HL-60/S4 treated with retinoic acid at 250 ng/mL for 4 days and 3 days (cell line): ENCODE data around the gene SYMPK.

Experiments used
- in situ Hi-C: fragments of 300-500 bp; cut with MboI; formaldehyde crosslinking; loops from 2 replicates; pipeline ENCODE4 v1.7.0; 2022; ENCODE audit warnings: low sequenced_read_pairs

Gene SYMPK

DNA sequence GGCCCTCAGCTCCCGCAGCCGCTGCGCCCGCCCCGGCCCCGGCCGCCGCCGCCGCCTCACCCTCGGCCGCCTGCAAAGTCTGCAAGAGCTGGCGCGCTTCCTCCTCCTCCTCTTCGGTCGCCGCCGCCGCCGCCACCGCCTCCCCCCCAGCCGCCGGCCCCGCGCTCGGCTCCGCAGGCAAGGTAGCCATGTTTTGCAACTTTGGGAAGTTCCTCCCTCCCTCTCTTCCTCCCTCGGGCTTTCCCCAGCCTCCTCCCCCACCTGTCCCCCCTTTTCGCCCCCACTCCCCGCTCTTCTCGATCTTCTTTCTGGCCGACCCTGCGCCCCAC lies 94.3 kb downstream of the SYMPK start:
- in situ Hi-C loops = no loop called here

DNA sequence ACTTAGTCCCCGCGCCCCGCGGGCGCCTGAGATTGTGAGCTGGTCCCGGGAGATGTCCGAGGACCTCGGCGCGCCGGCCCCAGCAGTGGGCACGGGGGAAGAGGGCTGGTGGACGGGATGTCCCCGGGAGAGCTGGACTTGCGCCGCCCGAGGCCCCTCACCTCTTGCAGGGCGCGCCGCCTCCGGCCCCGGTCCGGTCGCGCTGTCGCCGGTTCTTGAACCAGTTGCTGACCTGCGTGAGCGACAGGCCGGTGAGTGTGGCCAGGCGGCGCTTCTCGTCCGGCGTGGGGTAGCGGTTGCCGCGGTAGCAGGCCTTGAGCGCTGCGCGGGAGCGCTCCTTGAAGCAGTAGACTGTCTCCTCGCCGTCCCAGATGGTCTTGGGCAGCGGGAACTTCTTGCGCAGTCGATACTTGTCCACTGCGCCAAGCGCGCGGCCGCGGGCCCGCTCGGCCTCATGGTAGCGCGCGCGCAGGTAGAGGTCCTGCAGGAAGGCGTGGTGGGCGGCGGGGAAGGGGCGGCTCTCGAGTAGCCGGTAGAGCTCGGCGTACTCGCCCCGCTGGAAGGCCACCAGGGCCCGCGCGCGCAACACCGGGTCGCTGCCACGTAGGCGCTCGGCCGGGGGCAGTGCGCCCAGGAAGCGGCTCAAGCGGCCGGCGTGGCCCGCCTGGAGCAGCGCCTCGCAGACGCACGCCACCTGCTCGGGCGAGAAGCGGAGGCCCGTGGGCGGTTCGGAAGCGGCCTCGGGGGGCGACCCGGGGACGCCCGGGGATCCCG lies 94.9 kb downstream of the SYMPK start:
- in situ Hi-C loops = no loop called here

DNA sequence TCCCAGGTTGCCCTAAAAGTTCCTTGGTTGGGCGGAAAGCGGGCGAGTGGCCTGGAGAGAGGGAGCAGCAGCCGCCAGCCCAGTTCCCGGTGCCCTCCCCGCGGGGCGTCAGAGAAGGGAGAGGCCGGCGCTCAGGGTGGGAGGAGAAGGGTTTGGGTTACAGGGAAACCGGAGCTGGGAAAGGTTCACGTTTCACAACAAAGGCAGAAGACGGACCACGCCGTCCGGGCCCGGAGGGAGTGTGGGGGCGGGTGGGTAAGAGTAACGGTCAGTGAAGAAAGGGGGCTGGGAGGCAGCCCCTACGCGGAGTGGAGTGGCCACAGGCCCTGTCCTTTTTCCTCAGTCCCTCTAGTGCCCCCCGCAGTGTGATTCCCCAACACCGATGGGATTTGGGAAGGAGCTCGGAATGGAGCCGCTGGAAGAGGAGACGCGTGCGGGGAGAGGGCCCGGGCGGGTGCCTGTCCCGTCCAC lies 95.5 kb downstream of the SYMPK start:
- in situ Hi-C loops = no loop called here

DNA sequence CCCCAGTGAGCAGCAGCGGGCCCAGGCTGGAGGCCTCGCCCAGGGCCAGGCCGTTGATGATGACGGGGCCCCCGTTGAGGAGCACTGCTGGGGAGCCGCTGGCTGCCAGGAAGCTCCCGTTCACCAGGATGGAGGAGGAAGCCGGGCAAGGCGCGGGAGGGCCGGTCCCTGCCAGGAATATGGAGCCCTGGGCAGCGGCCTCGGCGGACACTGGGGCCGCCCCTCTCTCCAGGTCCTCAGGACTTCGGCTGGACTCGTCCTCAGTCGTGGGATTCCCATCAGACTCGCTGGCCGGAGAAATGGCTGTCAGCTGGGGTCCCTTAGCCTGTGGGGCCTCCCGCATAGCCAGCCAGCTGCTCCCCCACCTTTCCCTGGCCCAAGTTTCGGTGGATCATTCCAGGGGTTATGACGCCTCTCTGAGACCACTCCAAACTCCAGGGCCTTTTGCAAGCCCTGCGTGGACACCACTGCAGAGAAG lies 96.0 kb downstream of the SYMPK start:
- in situ Hi-C loops = no loop called here

DNA sequence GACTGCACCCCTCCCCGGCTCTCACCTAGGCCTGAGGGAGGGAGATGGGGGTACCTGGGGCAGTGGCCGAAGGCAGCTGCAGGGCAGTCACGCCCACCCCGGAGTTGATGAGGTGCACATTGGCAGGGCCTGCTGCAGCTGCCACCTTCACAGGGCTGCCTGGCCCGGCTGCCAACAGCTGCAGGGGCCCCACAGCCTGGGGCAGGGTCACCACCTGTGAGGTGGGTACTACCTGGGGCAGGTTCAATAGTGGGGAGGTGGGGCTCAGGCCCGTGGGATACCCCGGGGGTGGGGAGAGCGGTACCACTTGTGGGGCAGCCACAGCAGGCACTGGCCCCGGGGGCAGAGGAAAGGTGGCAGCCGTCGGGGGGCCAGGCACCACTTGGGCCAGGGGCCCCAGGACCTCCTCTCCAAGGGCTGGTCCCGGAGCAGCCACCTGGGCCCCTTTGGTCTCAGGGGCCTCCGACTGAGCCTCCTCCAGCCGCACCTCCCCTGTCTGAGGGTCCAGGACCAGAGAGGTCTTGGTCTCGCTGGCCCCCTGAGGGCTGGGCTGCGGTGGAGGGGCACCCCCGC lies 96.6 kb downstream of the SYMPK start:
- in situ Hi-C loops = no loop called here

DNA sequence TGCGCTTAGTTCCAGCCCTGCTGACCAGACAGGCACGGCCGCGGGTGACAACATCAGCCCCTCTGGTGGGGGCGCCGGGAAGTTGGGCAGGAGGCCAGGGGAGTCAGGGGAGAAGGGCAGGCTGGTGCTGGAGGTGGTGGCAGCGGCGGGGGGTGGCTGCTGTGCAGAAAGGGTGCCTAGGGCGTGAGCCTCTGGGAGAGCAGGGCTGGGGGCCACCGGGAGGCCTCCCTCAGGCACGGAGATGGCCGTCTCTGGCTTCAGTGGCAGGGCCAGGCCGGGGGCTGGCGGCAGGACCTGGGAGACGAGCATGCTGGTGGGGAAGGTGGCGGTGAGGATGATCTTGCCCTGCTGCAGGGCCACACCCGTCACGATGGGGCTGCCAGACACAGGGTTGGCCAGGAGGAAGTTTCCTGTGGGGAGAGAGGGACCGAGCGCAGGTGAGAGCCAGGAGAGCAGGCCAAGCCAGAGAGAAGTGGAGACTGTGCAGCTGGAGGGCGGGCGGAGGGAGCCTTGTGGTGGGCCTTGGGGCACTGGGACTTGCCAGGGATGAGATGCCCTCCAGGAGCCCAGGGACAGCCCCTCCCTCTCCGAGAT lies 97.1 kb downstream of the SYMPK start:
- in situ Hi-C loops = no loop called here
